ENCODE data around the gene SDHB. TPM values are rescaled to one million over a fixed set of nuclear protein-coding genes. Genes with fewer than 3 reads are reported as not detected.

SDHB gene
- total RNA-seq, 1 donor from 2014 or later: 69.0 TPM

GRCh38 chr1:17045150-17045549 is 8.7 kb downstream of the SDHB start:
- peaks cover 20% of the 10 kb centered on the region for H3K36me3 Mint-ChIP-seq (ENCODE audit: unreplicated experiment)
- DNase-seq (ENCODE audit: extremely low spot score, unreplicated experiment): no peak
- TF ChIP-seq CTCF (IDR thresholded peaks at IDR 0.05): no peak

GRCh38 chr1:17043676-17044075 is 10.2 kb downstream of the SDHB start:
- Mint-ChIP-seq H3K27me3 (ENCODE audit: unreplicated experiment) (no peaks in the 10 kb centered on the region), H3K4me1 (ENCODE audit: unreplicated experiment) (peaks cover 6% of the 10 kb centered on the region), H3K4me3 (ENCODE audit: unreplicated experiment) (no peak overlapping the region), H3K36me3 (ENCODE audit: unreplicated experiment) (peaks cover 24% of the 10 kb centered on the region), H3K27ac (ENCODE audit: unreplicated experiment) (no peak overlapping the region), H3K9me3 (ENCODE audit: unreplicated experiment) (no peaks in the 10 kb centered on the region)
- TF ChIP-seq CTCF (IDR thresholded peaks at IDR 0.05): no peak
- DNase-seq (ENCODE audit: extremely low spot score, unreplicated experiment): no peak

More at GRCh38 chr1:17045150-17045549, 8.7 kb downstream of the SDHB start:
- no peaks in the 10 kb centered on the region for H3K27me3 Mint-ChIP-seq (ENCODE audit: unreplicated experiment)
- H3K9me3 Mint-ChIP-seq (ENCODE audit: unreplicated experiment): no peaks in the 10 kb centered on the region
- H3K27ac Mint-ChIP-seq (ENCODE audit: unreplicated experiment): no peak overlapping the region
- H3K4me3 Mint-ChIP-seq (ENCODE audit: unreplicated experiment): no peak overlapping the region
- H3K4me1 Mint-ChIP-seq (ENCODE audit: unreplicated experiment): peaks cover 6% of the 10 kb centered on the region

GRCh38 chr1:17040135-17040534 is 13.7 kb downstream of the SDHB start:
- Mint-ChIP-seq H3K4me3 (ENCODE audit: unreplicated experiment) (no peak overlapping the region), H3K36me3 (ENCODE audit: unreplicated experiment) (peaks cover 34% of the 10 kb centered on the region), H3K9me3 (ENCODE audit: unreplicated experiment) (no peaks in the 10 kb centered on the region), H3K27me3 (ENCODE audit: unreplicated experiment) (no peaks in the 10 kb centered on the region), H3K27ac (ENCODE audit: unreplicated experiment) (no peak overlapping the region), H3K4me1 (ENCODE audit: unreplicated experiment) (no peaks in the 10 kb centered on the region)
- DNase-seq (ENCODE audit: extremely low spot score, unreplicated experiment): no peak
- no peak for TF ChIP-seq CTCF (IDR thresholded peaks at IDR 0.05)

- no peaks in the 10 kb centered on the region for H3K27me3 Mint-ChIP-seq (ENCODE audit: unreplicated experiment)
Measured at GRCh38 chr1:17039522-17039921, 14.3 kb downstream of the SDHB start.

GRCh38 chr1:17033481-17033880 is 20.4 kb downstream of the SDHB start:
- Mint-ChIP-seq H3K9me3 (ENCODE audit: unreplicated experiment) (no peaks in the 10 kb centered on the region), H3K36me3 (ENCODE audit: unreplicated experiment) (peaks cover 26% of the 10 kb centered on the region), H3K27ac (ENCODE audit: unreplicated experiment) (no peak overlapping the region), H3K27me3 (ENCODE audit: unreplicated experiment) (no peaks in the 10 kb centered on the region), H3K4me1 (ENCODE audit: unreplicated experiment) (no peaks in the 10 kb centered on the region), H3K4me3 (ENCODE audit: unreplicated experiment) (no peak overlapping the region)
- no peak for DNase-seq (ENCODE audit: extremely low spot score, unreplicated experiment)
- TF ChIP-seq CTCF (IDR thresholded peaks at IDR 0.05): no peak

More at GRCh38 chr1:17039522-17039921, 14.3 kb downstream of the SDHB start:
- no peaks in the 10 kb centered on the region for H3K9me3 Mint-ChIP-seq (ENCODE audit: unreplicated experiment)
- TF ChIP-seq CTCF (IDR thresholded peaks at IDR 0.05): no peak
- no peak overlapping the region for H3K27ac Mint-ChIP-seq (ENCODE audit: unreplicated experiment)
- DNase-seq (ENCODE audit: extremely low spot score, unreplicated experiment): no peak
- H3K4me3 Mint-ChIP-seq (ENCODE audit: unreplicated experiment): no peak overlapping the region
- peaks cover 31% of the 10 kb centered on the region for H3K36me3 Mint-ChIP-seq (ENCODE audit: unreplicated experiment)
- no peaks in the 10 kb centered on the region for H3K4me1 Mint-ChIP-seq (ENCODE audit: unreplicated experiment)
